CD1c-positive myeloid dendritic cell (primary cell): ENCODE results near the gene DAZAP1.

ENCODE experiments used
- DNase-seq: peaks from one replicate; pipeline ENCODE4 v3.0.0-alpha.2; 2016; ENCODE audit errors: extremely low spot score

The DAZAP1 gene

GRCh38 chr19:1393841-1394240 lies 13.5 kb upstream of the DAZAP1 start:
- DNase-seq: no peak

DNA sequence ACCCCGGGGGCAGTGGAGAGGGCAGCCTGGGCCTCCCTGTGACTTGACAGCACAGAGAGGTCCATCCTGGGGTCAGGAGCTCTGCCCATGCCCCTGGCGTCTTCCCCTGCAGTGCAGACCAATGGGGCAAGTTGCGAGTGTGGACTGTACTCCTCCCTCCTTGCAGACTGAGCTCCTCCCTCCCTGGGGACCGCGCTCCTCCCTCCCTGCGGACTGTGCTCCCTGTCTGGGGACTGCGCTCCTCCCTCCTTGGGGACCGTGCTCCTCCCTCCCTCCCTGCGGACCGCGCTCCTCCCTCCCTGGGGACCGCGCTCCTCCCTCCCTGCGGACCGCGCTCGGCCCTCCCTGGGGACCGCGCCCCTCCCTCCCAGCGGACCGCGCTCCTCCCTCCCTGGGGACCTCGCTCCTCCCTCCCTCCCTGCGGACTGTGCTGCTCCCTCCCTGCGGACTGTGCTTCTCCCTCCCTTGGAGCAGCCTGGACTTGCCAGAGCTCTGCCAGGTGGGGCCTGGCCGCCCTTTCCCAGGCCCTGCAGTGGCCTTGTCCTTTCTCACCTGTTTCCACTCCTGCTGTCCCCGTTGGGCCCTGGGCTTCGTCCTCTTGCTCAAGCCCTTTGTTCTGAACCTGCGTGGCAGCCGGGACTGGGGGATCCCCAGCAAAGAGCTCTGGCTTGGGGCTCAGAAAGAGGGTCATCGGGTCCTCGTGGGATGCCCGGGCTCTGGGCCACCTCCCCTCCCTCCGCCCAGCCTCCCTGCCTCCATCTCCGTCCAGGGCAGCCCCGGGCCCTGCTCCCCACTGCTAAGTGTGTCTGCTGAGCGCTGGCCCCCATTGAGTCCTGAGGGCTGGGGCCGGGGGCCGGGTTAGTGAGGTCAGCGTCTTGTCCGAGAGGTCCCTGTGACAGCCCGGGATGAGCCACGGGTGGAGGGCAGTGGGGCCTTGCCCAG lies 12.9 kb upstream of the DAZAP1 start:
- DNase-seq: no peak

DNA sequence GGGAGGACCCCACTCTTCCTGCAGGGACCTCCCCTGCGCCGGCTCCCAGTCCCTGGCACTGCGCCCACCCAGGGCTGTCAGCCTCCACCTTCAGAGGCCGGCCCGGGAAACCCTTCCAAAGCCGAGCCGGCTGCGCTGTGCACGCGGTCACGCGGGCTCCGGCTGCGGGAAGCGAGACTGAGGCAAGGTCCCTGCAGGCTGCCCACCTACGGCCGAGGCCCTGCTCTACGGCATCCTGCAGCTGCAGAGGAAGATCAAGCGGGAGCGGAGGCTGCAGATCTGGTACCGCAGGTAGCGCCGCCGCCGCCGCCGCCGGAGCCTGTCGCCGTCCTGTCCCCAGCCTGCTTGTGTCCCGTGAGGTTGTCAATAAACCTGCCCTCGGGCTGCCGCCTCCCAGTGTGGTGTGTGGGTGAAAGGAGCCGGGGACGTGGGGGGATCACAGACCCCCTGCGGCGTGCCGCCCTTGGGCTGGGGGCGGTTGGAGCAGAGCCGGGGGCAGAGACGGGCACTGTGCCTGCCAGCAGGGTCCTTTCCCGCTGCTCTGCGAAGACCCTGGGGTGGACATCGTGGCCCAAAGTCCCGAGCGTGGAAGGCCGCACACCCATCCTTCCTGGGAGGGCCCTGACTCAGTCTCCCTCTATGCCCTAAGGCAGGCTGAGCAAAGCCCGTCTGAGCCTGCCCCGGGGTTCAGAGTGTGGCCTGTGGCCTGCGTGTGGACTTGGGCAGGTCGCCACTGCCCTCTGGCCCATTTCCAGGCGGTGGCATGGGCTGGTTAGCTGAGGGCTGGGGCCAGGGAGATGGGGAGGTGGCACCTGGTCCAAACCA lies 12.0 kb upstream of the DAZAP1 start:
- no peak for DNase-seq

DNA sequence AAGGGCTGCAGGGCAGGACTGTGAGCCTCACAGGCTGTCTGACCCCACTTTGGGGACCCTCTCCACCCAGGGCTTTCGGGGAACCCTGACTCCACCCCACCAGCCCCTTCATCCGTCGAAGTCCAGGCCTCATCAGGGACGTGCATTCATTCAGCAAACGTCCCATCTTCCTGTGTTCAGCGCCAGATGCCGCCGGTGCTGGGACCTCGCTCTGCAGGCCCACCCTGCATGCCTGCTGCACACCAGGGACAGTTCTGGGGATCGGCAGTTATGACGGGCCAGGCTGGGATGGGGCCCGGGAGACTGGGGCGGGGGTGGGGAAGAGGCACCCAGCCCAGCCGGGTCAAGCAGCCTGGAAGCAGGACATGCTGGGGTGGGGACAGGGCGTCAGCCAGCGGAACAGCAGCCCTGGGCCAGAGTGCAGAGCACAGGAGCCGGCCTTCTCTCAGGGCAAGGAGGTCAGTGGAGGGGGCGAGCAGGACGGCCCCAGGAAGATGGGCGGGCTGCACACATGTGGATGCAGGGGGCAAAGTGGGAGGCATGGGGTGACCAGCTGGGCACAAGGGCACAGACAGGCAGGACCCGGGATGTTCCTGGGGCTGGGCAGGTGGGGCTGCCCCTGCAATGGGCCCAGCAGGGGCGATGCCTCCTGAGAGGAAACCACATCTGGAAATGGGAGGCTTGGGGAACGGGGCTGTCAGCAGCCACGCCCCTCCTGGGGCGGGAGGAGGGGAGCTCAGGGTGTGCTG lies 11.2 kb upstream of the DAZAP1 start:
- no peak for DNase-seq

- no peak for DNase-seq
These were observed 10.4 kb upstream of the DAZAP1 start for GRCh38 chr19:1396768-1397679.

- DNase-seq: no peak
These were observed 9.5 kb upstream of the DAZAP1 start for GRCh38 chr19:1397838-1398237.

GRCh38 chr19:1399079-1399478 lies 8.3 kb upstream of the DAZAP1 start:
- no peak for DNase-seq

- DNase-seq: no peak
These were observed 7.6 kb upstream of the DAZAP1 start for GRCh38 chr19:1399745-1400144.

GRCh38 chr19:1400281-1401137 lies 6.9 kb upstream of the DAZAP1 start:
- no peak for DNase-seq

DNA sequence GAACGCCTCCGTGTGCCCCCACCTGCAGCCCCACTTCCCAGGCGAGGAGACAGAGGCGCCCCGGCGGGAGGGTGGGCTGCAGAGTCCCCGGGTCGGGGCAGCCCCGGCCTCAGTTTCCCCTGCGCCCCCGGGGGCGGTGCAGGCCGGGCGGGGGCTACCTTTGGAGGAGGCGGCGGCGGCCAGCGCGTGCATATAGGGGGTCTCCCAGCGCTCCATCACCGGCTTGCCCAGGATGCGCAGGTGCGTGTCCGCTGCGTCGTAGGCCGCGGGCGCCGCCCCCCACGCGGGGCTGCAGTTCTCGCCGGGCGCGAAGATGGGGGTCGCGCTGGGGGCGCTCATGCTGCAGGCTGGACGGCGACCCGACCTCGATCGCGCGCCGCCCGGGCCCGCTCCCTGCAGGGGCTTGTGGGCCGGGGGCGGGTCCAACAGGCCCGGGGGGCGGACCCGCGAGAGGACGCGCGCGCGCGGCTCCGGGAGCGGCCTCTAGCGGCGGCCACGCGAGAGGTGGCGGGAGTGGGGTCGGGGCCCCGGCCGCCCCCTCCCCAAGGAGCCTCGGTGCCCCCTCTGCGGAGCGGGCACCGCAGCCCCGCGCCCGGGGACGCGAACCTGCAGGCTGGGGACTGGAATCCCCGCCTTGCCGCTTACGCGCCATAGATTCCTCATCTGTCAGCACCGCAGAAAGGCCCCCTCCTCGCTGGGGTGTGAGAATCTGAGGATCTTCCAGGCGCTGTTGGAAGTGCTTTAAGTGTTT lies 6.1 kb upstream of the DAZAP1 start, which contains the start of gene GAMT:
Gene GAMT, minus strand, starts transcription at position 405 of the 751 bp plus-strand sequence. Its CDS starts 66 bp downstream, at position 339.
- DNase-seq: peak; percentile 37

- no peak for DNase-seq
These were observed 5.5 kb upstream of the DAZAP1 start for GRCh38 chr19:1401889-1402217.

DNA sequence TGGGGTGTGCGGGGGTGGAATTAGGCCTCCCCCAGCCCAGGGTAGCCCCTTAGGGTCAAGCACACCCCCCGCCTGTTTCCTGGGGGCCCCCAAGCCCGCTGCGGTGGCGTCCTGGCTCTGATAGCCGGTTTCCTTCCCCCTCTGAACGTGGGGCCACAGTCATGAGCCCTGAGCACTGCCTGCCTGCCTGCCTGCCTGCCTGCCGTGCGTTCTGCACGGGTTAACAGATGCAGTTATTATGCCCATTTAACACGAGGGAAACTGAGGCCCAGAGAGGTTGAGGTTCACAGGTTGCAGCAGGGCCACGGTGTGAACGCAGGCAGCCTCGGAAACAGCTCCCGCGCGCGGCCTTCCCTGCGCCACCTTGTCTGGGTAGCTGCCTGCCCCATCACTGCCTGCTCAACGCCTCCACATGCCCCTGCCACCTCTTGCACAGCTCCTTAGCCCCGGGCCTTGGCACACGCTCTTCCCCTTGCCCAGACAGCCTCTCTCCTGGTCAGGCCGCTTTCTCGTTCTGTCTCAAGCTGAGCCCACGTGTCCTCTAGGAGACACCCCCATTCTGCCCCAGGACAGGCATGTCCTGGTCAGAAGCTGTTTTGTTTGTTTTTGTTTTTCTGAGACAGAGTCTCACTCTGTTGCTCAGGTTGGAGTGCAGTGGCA lies 4.8 kb upstream of the DAZAP1 start:
- peak; percentile 31 for DNase-seq

GRCh38 chr19:1406774-1407527 lies 435 bp upstream of the DAZAP1 start:
- peak; percentile 100 for DNase-seq

GRCh38 chr19:1408300-1409203 lies 1.2 kb downstream of the DAZAP1 start:
- peak; percentile 48 for DNase-seq

- DNase-seq: no peak
These were observed 2.0 kb downstream of the DAZAP1 start for GRCh38 chr19:1409204-1410005.
